ENCODE results near the gene LDAF1. TPM values are rescaled to one million over a fixed set of nuclear protein-coding genes. Genes with fewer than 3 reads are reported as not detected.
A peak's percentile ranks its signal among the peaks of the same experiment; 100 is the strongest.

The LDAF1 gene
- total and polyA plus RNA-seq, 8 donors = 10.1 to 103 (median 27.3) TPM

GRCh38 chr16:21162661-21163151 is 4.2 kb downstream of the LDAF1 start:
- Histone ChIP-seq H3K4me3 (no peak overlapping the region), H3K27ac (peak overlapping the region in 4 of 5 donors; percentile 22 to 77 (median 57)), H3K36me3 (peaks cover 11 to 45% (median 40%) of the 10 kb centered on the region in 4 donors), H3K27me3 (no peaks in the 10 kb centered on the region), H3K9me3 (no peaks in the 10 kb centered on the region), H3K4me1 (peaks cover 35 to 69% (median 56%) of the 10 kb centered on the region in 4 donors)
- WGBS, 5 donors = 24 to 43% (median 33%) methylated on average over 7 of the region's 7 CpGs
- no peak for TF ChIP-seq POLR2AphosphoS5 (IDR thresholded peaks at IDR 0.05)
- no peak for TF ChIP-seq POLR2A (IDR thresholded peaks at IDR 0.05)
- no peak for TF ChIP-seq CTCF (IDR thresholded peaks at IDR 0.05)
- no peak for TF ChIP-seq EP300 (IDR thresholded peaks at IDR 0.05)
- DNase-seq = peak; percentile 47 to 61
- intact Hi-C loops (cut with DNase I; ENCODE audit: low total_unique reads) = no loop called here

GRCh38 chr16:21163576-21163975 is 5.1 kb downstream of the LDAF1 start:
- peaks cover 11 to 45% (median 40%) of the 10 kb centered on the region in 4 donors for H3K36me3 ChIP-seq
- no peaks in the 10 kb centered on the region for H3K9me3 ChIP-seq
- H3K4me3 ChIP-seq = no peak overlapping the region
- H3K27ac ChIP-seq = peak overlapping the region in 4 of 5 donors; percentile 22 to 77 (median 57)
- intact Hi-C loops (cut with DNase I; ENCODE audit: low total_unique reads) = no loop called here
- H3K4me1 ChIP-seq = peaks cover 28 to 61% (median 49%) of the 10 kb centered on the region in 4 donors
- no peak for DNase-seq
- WGBS, 5 donors = 80 to 91% (median 83%) methylated on average over 4 of the region's 4 CpGs
- no peaks in the 10 kb centered on the region for H3K27me3 ChIP-seq
- TF ChIP-seq POLR2AphosphoS5 (IDR thresholded peaks at IDR 0.05) = no peak
- TF ChIP-seq POLR2A (IDR thresholded peaks at IDR 0.05) = no peak
- no peak for TF ChIP-seq CTCF (IDR thresholded peaks at IDR 0.05)
- TF ChIP-seq EP300 (IDR thresholded peaks at IDR 0.05) = no peak

- Histone ChIP-seq H3K4me3 (no peak overlapping the region), H3K9me3 (no peaks in the 10 kb centered on the region), H3K27me3 (no peaks in the 10 kb centered on the region), H3K27ac (peak overlapping the region in 2 of 5 donors; percentile 11 to 39), H3K4me1 (peaks cover 28 to 59% (median 40%) of the 10 kb centered on the region in 4 donors), H3K36me3 (peaks cover 11 to 48% (median 43%) of the 10 kb centered on the region in 4 donors)
- 93 to 96% (median 95%) methylated on average over 7 of the region's 7 CpGs for WGBS, 5 donors
- no peak for DNase-seq
- intact Hi-C loops (cut with DNase I; ENCODE audit: low total_unique reads) = no loop called here
- no peak for TF ChIP-seq EP300 (IDR thresholded peaks at IDR 0.05)
- TF ChIP-seq CTCF (IDR thresholded peaks at IDR 0.05) = no peak
- no peak for TF ChIP-seq POLR2A (IDR thresholded peaks at IDR 0.05)
These were observed 6.2 kb downstream of the LDAF1 start for GRCh38 chr16:21164521-21165168.

GRCh38 chr16:21166561-21166961 is 8.1 kb downstream of the LDAF1 start:
- Histone ChIP-seq H3K9me3 (no peaks in the 10 kb centered on the region), H3K27ac (peak overlapping the region in 1 of 5 donors; percentile 51), H3K27me3 (no peaks in the 10 kb centered on the region), H3K36me3 (peaks cover 23 to 61% (median 57%) of the 10 kb centered on the region in 4 donors), H3K4me3 (no peak overlapping the region), H3K4me1 (peaks cover 13 to 44% (median 25%) of the 10 kb centered on the region in 4 donors)
- no peak for DNase-seq
- intact Hi-C loops (cut with DNase I; ENCODE audit: low total_unique reads) = no loop called here
- WGBS, 5 donors = 91 to 93% (median 91%) methylated on average over 9 of the region's 9 CpGs
- TF ChIP-seq POLR2A (IDR thresholded peaks at IDR 0.05) (no peak), CTCF (IDR thresholded peaks at IDR 0.05) (no peak), EP300 (IDR thresholded peaks at IDR 0.05) (no peak), POLR2AphosphoS5 (IDR thresholded peaks at IDR 0.05) (no peak)
